22Rv1 (cell line): ENCODE data around the gene NETO2.
"Not testable (repeated sequence)": the region's sequence is repeated elsewhere in the genome, so short reads cannot be mapped to it uniquely, and the experiment has no call there.

Source experiments
- H3K27ac ChIP-seq: fragments of 450-650 bp; 2 replicates; pipeline ENCODE4 v1.5.1; 2017
- ZFX ChIP-seq: fragments of 450-650 bp; IDR thresholded peaks from 2 replicates; pipeline ENCODE4 v1.6.1; 2017; ENCODE audit warnings: antibody characterized with exemption, borderline replicate concordance
- TF ChIP-seq, protein P1 (sequence below): fragments of 450-650 bp; IDR thresholded peaks from 2 replicates; pipeline ENCODE4 v1.5.1; 2017; ENCODE audit warnings: mild to moderate bottlenecking

Gene NETO2, protein sequence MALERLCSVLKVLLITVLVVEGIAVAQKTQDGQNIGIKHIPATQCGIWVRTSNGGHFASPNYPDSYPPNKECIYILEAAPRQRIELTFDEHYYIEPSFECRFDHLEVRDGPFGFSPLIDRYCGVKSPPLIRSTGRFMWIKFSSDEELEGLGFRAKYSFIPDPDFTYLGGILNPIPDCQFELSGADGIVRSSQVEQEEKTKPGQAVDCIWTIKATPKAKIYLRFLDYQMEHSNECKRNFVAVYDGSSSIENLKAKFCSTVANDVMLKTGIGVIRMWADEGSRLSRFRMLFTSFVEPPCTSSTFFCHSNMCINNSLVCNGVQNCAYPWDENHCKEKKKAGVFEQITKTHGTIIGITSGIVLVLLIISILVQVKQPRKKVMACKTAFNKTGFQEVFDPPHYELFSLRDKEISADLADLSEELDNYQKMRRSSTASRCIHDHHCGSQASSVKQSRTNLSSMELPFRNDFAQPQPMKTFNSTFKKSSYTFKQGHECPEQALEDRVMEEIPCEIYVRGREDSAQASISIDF

DNA sequence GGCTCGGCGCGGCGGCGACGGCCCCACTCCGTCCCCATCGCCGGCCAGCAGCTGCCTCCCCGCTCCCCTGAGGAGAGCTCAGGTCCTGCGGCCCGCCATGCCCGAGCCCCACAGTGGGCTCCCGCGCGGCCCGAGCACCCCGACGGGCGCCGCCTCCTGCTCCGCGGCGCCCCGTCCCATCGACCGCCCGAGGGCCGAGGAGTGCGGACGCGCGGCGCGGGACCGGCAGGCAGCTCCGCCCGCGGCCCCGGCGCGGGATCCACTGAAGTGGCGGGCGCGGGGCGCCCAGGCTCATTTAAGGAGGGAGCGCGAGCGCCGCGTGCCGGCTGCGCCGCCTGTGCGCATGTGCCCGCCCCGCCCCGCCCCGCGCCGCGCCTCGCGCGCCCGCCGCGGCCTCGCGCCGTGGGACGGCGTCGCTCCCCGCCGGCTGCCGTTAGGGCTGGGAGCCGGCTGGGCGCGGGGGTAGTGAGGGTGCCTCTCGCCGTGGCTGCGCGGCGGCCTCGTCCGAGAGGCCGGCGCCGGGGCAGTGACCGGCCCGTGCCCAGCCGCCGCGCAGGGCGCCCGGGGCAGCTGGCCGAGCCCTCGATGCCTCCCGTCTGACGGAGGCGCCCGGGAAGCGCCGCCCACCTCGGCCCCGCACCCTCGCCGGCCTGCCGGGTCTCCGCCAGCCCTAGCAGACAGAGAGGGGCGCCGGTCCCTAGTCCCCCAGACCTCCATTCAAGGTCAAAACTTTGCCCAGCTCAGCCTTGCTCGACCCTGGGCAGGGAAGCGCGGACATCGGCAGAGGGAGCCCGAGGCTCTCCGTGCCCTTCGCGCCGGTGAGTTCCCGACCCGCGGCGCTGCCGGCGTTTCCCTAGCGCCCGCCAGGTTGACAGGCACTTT lies at the start of gene NETO2:
Gene NETO2 (minus strand): TSS at position 269 of the 882 bp plus-strand sequence. CDS start 333 bp downstream, outside the sequence.
- peak within 1 kb of the TSS; percentile 82 for H3K27ac ChIP-seq
- no peak for TF ChIP-seq ZFX
- TF ChIP-seq, protein P1, sequence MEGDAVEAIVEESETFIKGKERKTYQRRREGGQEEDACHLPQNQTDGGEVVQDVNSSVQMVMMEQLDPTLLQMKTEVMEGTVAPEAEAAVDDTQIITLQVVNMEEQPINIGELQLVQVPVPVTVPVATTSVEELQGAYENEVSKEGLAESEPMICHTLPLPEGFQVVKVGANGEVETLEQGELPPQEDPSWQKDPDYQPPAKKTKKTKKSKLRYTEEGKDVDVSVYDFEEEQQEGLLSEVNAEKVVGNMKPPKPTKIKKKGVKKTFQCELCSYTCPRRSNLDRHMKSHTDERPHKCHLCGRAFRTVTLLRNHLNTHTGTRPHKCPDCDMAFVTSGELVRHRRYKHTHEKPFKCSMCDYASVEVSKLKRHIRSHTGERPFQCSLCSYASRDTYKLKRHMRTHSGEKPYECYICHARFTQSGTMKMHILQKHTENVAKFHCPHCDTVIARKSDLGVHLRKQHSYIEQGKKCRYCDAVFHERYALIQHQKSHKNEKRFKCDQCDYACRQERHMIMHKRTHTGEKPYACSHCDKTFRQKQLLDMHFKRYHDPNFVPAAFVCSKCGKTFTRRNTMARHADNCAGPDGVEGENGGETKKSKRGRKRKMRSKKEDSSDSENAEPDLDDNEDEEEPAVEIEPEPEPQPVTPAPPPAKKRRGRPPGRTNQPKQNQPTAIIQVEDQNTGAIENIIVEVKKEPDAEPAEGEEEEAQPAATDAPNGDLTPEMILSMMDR, result peak; percentile 70

DNA sequence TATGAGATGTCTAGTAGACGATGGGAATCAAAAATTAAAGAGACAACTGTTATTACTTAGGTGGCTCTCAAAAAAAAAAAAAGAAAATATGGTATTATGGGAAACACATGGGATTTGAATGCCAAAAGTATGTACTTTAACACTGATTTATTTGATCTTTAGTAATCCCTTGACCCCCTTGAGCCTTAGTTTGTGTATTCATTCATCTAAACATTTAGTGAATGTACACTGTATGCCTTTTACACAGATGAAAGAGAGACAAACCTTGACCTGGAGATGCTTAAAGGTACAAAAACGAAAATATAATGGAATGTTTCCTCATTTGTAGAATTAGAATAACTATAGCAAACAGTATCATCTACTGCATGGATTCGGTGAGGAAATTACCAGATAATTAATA lies 38.6 kb upstream of the NETO2 start:
- TF ChIP-seq, protein P1, result no peak
- no peak for TF ChIP-seq ZFX

DNA sequence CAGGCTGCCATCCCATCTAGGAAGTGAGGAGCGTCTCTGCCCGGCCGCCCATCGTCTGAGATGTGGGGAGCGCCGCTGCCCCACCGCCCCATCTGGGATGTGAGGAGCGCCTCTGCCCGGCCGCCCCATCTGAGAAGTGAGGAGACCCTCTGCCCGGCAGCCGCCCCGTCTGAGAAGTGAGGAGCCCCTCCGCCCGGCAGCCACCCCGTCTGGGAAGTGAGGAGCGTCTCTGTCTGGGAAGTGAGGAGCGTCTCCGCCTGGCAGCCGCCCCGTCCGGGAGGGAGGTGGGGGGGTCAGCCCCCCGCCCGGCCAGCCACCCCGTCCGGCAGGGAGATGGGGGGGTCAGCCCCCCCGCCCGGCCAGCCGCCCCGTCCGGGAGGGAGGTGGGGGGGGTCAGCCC lies 37.3 kb upstream of the NETO2 start:
- H3K27ac ChIP-seq, result not testable (repeated sequence)

More for the DNA sequence above, 38.6 kb upstream of the NETO2 start:
- no peak overlapping the region for H3K27ac ChIP-seq

DNA sequence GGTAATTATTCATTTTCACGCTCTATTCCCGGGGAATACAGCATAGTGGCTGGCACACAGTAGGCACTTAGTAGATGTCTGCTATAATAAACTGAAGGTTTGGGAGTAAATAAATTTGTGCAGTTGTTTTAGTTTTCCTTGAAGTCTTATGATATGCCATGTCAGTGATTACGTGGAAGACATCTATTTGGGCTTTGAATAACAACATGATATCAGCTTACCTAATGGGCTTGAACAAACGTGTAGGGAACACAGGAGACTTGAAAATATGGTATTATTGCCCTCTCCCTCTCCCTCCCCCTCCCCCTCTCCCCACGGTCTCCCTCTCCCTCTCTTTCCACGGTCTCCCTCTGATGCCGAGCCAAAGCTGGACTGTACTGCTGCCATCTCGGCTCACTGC lies 36.3 kb upstream of the NETO2 start:
- TF ChIP-seq ZFX, result no peak
- TF ChIP-seq, protein P1, result no peak
- H3K27ac ChIP-seq, result no peak overlapping the region

DNA sequence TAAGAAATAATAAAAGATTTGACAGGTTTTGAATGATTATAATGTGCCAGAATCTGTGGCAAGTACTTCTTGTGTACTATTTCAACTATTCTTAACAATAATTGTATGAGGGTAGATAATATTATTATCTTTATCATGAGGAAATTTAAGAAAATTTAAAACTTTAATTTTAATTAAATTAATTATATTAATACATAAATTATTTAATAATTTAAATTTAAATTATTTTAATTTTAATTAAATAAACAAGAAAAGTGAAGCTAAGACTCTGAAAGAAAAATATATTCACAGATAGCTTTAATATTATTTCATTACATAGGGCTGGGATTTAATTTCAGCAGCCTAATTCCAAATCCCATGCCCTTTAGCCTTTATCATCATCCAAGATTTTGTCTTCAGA lies 31.4 kb upstream of the NETO2 start:
- no peak for TF ChIP-seq ZFX
- TF ChIP-seq, protein P1, result no peak

DNA sequence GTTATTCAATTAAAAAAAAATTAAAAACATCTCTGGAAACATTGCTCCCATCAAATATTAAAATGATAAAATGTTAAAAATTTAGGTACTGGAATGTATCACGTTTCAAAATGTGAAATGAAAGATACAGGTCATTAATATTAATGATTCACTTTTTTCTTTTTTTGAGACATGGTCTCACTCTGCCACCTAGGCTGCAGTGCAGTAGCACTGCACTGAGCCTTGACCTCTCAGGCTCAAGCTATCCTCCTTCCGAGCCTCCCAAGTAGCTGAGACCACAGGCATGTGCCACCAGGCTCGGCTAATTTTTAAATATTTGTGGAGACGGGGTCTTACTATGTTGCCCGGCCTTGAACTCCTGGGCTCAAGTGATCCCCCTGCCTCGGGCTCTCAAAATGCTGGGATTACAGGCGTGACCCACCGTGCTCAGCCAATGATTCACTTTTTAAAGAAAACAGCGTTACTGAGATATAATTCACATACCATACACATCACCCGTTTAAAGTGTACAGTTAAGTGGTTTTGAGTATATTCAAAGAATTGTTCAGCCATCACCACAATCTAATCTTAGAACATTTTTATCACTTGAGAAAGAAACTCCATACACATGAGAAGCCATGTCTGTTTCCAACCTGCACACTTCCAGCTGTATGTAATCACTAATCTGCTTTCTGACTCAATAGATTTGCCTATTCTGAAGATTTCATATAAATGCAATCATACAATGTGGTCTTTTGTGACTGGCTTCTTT lies 19.1 kb upstream of the NETO2 start:
- no peak overlapping the region for H3K27ac ChIP-seq
- TF ChIP-seq, protein P1, result no peak
- TF ChIP-seq ZFX, result no peak

More for the DNA sequence above, 31.4 kb upstream of the NETO2 start:
- H3K27ac ChIP-seq, result no peak overlapping the region

DNA sequence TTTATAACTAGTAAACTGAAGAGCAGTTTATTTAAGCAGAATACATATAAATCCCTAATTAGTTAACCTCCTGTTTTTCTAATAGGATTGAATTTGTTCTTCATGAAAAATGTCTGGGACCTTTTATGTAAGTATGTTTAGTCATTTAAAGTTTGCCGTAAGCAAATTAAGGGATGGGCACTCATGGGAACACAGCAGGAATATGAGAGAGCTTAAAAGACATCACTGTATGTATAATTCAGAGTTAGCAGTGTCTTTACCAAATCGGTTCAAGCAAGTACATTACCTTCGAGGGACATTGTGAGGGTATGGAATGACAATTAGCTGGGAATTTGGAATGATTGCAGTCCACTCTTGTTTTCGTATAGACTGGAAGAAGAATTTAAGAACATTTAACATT lies 17.7 kb upstream of the NETO2 start:
- no peak for TF ChIP-seq ZFX
- TF ChIP-seq, protein P1, result no peak
- no peak overlapping the region for H3K27ac ChIP-seq
